IPS-NIHi7 (cell line): Measurements from ENCODE around the gene LCAT.
A peak's percentile ranks its signal among the peaks of the same experiment; 100 is the strongest.

ENCODE experiments used
- DNase-seq: peaks from one replicate; pipeline ENCODE4 v3.0.0; 2012; ENCODE audit warnings: mixed read lengths; ENCODE audit errors: extremely low spot score

The LCAT gene

DNA sequence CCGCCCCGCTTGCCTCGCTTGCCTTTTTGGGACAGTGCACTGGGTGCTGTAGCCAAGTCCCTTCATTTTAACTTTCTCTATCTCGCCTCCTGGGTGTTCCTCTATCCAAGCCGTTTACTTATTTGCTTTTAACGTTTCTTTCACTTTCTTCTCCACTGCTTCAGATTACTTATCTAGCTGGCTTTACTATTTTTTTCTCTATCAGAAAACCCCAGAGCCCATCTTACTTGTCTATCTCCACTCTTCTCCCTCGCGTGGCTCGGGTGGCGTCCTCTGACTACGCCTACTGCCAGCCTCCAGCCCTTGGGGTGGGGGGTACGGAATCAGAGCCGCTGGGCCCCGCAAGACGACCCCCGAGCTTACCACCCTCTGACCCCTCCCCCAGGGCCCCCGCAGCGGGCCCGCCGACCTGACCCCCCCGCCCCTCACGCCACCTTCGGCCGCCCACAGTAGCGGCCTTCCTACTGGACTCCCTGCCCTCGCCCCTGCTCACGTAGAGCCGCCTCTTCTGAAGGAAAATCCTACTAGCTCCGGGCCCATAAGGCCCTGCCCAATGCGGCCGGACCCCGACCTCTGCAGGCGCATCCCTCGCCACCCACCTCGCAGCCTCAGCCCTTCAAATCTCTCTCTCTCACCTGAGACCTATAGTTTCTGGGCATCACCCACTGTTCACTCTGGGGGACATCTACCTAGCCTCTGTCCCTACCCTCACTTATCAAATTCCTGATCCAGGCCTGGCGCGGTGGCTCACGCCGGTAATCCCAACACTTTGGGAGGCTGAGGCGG lies 25.5 kb upstream of the LCAT start:
- DNase-seq = peak; percentile 49

DNA sequence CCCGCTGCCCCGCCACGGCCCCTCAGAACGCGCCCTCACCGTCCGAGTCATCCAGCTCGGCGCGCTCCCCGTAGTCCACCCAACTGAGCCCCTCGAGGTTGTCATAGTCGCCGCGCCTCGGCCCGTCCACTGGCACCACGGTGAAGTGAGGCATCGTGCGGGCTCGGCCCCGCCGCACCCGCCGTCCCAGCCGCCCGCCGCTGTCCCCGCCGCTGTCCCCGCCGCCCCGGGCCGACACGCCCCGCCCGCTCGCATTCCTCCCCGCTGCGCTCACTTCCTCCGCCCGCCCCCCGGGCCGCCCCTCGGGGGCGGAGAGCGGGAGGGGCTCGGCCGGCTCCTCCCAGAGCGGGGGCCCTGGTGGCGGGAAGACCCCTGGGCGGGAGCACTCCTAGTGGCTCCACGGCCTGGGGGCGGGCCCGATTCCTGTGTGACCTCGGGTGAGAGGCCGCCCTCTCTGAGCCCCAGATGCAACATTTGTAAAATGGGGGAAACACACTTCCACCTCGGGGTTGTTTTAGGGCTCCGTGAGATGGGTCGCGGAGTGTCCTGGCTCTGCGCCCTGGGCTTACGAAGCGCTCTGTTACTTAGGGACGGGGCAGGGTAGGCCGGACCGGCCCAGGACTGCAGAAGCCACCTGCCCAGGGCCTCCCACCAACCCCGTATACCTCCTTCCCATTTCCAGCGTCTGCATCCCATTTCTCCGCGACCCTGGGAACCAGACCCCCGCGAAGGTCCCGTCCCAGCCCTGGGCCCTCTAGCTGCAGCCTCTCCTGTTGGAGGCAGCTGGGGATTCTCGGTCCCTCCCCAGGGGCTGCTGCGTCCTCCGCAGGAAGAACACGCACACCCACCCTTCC lies 24.7 kb upstream of the LCAT start, which contains the start of gene SLC12A4:
Gene SLC12A4, minus strand, starts transcription at position 238 of the 854 bp plus-strand sequence. Its CDS starts 84 bp downstream, at position 154.
- peak; percentile 98 for DNase-seq

DNA sequence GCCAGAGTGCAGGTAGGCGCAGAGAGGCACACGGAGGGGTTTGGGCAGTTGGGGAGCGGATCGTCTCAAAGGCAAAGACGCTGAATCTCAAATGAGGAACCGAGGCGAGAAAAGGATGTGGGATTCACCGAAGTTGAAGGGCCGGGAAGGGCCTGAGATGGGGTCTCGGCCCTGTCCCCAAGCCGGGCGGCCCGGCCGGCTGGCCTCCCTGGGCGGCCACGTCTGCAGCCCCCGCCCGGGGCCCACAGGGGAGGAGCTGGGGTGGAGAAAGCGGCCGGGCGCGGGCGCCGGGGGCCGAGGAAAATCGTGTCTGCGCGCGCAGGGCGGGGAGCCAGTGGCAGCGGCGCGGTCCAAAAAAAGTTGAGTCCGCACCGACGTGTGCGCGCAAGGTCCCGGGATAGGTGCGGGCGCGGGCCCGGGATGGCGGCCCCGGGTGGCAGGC lies 24.1 kb upstream of the LCAT start:
- peak; percentile 42 for DNase-seq

DNA sequence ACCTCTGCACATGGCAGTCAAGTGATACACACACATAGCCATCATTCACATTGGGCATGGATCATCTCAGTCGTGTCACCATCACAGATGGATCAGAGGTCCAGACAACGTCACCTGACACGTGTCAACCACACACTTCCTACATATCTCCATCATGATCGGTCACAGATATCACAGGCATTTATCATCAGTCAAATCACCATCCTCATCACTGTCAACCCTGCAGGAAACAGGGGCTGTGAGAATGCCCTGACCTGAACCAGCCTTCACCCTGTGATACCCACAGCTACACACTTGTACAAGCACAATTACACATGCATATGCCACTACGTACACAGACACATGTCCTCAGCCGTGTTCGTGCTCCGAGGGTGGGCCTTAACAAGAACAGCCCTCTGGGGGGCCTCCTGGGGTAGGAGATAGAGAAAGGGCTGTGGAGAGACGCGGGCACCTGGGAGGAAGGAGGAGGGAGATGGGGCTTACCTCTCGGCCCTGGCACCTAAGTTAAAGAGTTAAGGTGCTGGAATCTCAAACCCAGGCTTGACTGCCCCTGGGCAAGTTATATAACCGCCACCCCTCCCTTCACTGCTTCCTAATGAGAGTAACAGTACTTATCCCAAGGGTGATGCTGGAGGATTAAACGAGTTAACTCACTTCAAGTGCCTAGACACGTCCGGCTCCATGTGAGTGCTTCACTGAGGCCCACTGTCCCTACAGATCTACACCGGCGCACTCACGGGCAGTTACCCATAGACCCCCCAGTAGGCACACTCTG lies 23.4 kb upstream of the LCAT start:
- no peak for DNase-seq

DNA sequence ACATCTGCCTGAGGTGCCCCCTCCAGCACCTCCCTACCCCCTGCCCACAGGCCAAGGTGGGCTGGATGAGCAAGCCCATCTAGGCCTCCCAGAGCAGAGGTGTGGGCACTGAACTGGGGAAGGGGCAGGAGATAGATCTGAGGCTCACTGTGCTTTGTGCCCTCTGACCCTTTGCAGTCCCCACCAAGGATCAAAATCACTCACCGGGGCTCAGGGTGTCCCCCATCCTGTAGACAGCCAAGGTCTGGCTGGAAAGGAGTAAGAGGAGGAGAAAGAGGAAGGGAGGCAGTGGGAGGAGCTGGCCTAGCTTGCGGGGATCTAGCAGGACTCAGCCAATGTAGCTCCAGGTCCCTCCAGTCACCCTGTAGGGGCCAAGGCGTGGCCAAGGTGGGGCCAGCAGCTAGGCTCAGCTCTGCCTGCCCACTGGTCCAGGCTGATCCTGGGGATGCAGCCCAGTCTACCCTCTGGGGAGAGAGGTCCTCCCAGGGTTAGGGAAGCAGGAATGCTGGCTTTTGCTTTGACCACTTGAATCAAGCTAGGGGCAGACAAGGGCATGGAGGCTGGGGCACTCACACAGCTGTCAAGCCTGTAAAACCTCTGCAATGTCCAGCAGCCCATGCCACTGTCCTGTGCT lies 22.7 kb upstream of the LCAT start:
- peak; percentile 65 for DNase-seq

DNA sequence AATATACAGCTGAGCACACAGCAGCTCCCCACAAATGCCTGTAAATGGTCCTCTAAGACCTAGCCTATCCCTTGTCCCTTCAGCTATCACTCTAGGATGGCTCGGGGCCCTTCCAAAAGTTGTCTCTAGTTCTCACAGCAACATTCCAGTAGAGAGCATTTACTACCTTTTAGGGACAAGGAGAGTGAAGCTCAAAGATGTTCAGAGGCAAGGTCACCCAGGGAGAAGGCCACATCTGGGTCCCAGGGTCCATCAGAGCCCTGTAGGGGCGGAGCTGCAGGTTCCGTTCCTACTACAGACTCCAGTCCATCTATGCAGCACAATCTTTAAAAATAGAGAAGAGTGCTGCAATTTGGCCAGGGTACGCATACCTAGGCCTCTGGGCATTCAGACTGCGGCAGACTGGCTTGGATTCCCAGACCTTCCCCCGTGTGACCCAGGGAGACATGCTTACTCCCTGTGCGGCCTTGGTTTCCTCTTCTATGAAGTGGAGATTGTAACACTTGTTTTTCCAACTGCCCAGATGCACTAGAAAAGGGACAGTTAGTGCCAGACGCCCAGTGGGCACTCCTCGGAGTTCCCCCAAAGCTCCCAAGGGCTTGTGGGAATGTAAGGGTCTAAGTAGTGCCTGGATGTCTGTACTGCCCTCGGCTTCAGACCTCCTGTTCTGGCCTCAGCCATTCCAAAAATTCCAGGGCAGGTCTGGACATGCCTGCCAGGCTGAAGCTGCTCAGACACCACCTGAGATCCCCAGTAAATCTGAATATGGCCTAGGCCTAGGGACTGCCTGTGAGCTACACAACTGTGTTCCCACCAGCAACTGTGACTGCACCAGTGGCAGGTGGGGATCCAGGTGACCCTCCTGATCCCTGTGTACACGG lies 22.0 kb upstream of the LCAT start:
- DNase-seq = no peak

DNA sequence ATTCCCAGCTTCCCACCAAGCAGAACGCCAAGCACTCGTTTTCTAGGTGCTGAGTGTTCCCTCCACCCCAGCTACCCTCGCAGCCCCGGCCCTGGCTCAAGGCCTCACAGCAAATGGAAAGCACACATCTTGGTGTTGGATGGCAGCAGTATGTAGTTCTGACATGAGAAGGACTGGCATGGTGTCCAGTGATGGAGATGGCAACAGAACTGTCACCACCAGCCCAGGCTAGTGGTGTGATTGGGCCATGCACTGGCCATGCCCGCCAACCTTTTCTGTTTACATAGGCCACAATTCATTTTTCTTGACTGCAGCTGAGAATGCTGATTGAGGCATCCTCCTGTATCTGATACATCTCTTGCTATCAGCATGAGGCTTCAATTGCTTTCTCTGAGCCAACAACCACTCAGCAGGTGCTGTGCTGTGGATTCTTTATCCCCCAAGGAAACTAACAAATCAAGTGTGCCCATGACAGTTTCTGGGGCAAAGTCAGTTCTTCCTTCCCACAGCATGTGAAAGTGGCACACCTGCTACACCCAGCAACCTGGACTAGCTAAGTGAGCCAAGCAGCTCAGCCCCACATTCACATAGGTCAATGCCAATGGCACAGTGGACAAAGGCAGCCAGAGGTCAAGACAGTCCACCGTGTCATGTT lies 20.7 kb upstream of the LCAT start:
- DNase-seq = no peak

DNA sequence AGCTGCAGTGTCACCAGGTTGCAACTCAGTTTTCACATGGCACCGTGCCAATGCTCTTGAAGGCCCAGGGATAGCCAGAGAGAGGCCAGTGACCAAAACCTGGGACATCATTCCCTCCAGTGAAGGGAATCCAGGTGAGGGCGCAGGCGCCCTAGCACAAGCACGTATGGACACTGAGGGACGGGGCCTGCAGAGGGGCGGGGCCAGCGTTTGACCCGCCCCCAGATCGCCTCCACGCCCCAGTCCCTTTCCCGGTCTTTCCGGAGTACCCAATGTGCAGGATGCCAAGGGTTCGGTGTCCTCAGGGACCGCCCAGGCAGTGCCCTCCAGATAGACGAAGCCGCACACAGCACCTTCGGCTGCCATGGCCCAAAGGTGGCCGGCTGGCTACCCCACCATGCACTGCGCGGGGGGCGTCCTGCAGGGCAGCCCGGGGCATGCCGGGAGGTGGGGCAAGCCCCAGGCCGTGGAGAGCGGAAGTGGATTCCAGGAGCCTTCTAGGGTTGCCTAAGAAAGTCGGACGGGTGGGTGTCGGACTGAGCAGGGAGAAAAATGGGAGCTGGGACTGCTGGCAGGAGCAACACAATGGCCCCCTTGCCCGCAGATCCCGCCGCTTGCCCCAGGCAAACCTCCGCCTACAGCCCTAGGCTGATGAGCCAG lies 19.9 kb upstream of the LCAT start:
- DNase-seq = peak; percentile 94

DNA sequence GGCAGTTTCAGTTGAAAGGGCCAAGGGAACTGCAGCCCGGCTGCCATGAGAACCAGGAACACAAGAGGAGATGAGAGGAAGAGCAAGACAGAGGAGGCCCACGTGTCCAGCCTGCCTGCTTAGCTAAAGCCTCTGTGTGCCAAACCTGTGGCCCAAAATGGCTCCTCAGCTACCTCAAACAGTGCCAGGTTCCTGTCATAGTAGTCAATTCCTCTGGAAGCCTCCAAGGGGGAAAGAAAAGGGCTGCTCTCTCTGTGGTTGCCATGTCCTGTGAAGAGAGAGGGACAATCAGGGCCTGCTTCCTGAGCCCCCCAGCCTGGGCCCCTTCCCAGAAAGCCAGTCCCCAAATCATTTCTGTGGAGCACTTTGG lies 19.4 kb upstream of the LCAT start:
- DNase-seq = no peak

DNA sequence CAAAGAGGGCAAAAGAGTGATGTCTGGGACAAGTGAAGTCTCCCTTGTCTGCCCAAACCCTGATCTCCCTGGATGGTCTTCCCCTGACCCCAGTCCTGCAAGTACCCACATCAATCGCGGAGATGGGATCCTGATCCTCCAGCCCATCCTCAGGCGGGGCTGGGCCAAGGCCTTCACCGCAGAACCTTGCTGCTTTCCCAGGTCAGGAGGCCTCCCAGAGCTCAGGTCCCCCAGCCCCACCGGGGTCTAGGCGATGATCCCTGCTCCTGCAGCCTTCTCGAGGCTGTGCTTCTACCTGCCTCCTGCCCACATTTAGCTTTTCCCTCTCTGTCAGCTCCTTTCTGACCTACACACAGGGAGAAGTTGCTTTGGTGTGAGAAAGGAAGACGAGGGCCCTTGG lies 18.2 kb upstream of the LCAT start:
- no peak for DNase-seq

DNA sequence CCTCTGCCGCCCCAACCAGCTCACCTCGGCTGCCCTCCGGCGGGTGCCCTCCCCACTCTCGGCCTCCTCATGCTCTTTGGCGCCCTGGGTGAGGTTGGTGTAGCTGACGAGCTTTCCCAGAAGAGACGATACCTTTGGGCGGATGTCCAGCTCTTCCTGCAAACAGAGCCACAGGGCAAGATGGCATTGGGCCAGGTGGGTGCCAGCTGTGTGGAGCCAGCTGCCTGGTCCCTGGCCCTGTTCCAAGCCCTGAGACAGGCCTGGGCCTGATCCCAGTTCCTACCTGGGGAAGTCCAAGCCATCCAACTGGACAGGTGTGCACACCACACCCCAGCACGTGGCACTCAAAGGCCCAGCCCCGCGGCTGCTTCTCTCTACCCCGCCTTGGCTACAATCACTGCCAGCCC lies 17.6 kb upstream of the LCAT start:
- no peak for DNase-seq

DNA sequence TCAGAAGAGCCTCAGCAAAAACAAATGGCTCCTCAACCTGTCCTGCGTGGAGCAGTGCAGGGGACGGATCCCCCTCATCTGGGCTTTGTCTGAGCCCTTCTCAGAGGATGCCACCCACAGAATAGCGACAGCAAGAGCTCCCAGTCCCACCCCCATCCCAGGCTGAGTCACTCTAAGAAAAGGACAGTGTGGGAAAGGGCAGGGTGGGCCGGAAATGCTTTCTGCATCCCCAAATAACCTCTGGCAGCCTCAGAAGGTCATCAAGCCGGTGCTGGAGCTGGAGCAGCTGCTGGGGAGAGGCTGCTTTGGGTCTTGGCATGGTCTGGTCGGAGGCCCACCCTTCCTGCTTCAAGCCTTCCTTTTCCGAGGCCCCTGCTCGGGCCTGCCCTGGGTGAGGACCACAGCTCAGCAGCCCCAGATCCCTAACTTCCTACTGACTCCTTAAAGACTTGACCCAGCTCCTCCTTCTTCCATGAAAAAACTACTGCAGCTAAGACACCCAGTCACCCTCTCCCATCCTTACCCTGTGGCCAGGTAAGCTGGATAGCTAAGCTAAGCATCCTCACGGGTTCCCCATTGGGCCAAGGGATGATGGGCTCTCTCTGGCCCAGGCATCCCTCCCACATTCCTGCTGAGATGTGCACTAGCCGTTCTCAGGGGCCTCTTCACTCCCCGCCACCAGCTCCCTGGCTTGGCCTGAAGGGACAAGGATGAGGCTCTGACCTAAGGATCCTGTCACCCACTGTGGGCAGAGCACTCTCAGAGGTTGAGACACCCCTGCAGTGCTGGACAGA lies 15.8 kb upstream of the LCAT start:
- no peak for DNase-seq

DNA sequence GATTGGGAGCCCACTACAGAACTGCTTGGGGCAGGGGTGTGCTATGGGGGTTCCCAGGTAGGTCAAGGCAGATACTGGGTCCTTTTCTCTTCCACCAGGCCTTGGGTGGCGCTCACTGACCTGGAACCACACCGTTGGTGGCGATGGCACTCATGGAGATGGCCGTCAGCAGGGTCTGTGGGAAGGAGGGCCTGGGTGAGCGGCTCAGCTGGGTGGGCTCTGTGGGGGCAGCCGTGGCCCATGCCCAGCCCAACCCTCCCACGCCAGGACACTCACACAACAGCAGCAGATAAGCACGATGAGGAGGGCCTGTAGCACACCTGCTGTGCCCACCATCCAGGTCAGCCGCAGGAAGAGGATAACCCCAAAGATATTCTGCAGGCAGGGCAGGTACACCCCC lies 13.7 kb upstream of the LCAT start:
- DNase-seq = no peak

DNA sequence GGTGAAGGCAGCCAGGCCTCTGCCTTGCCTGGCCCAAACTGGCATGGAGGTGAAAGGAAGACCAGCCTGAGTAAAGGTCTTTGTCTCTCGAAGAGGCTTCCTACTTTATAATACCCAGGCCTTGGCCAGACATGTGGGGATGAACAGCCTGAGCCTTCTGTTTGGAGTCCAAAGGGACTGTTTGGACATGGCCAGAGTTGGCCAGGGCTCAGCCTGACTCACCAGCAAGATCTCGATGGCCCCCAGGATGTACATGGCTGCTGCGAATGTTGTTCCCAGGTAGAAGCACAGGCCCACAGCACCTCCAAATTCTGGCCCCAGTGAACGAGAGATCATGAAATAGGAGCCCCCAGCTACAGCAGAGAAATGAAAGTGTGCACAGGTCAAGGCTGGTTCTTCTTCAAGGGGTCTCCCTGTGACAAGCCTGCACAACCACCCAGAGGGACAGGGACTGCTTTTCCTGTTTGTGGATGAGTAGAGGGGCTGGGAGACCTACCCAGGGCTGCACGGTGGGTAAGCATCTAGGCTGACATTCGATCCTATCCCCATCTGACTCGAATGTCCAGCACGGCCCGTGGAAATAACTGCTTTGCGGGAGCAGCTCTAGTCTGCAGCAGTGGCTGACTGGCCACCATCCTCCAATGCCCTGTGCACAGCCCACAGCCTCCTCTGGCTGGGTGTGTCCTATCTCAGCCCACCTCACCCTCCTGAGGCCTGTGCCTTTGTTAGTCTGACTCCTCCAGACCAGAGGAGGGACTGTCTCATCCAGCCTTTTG lies 10.7 kb upstream of the LCAT start:
- no peak for DNase-seq

DNA sequence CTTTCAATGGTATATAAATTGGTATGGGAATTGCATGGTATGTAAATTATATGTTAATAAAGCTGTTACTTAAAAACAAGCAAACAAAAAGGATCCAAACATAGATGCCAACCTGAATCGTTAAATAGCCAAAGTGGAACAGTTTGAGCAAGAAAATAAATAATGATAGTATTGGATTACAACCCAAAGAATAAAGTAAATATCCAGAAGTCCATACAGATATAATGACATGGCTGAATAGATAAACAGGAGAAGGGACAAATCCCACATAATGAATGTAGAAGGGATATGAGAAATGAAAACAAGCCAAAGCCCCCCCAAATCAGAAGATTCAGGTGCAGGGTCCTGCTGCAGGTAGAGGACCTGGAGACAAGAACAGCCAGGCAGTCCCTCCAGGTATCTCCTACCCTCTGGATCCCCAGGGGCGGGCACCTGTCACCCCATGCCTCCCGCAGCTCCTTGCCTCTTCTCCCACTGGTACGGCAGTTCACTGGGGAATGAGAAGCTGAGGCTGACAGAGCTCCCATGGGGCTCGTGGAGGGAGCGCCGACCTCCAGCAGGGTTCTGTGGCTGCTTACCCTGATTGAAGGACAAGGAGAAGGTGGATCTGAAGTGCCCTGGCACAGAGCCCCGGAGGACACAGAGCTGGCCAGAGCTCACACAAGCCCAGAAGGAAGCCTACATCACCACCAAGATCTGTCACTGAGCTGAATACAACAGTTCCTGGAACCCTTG lies 9.9 kb upstream of the LCAT start:
- no peak for DNase-seq

DNA sequence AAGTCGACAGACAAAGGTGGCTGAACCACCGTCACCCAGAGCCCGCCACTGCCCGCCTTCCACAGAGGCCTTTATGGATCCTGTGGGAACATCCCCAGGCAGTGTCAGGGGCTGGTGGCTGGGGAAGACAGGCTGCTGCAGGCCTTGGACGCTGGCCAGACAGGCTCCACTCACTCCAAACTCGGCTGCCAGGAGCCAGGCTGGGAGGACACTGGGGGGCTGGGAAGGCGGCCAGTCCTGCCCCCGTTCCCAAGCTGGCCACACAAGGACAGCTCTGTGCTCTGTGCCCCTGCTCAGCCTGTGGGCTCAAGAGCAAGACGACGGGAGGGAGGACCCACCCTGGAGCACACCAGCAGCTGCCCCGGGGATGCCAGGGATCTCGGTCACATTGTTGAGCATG lies 7.6 kb upstream of the LCAT start:
- DNase-seq = no peak

DNA sequence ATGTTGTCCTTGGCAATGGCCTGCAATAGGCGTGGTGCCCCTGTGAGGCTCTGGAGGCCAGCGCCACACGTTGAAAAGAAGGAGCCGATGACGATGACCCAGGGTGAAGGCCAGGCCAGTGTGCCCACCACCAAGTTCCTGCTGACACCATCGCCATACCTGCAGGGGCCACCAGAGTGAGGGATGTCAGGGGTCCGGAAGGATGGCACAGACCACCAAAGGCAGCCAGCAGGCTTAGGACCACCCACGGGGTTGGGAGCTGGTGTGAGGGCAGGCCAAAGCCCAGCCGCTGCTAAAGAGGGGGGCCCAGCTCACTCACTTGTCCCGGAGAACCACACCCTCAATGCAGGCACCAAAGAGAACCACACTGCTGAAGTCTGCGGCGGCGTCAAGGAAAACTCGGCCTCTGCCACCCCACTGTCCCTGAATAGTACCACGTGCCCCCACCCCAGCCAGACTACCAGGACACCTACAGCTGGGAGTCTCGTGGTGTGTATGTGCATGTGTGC lies 6.5 kb upstream of the LCAT start:
- DNase-seq = no peak
